HCT116 (cell line): Measurements from ENCODE around the gene TAF3.

Experiments used
- CEBPB ChIP-seq: IDR thresholded peaks from 2 replicates; pipeline ENCODE4 v1.6.1; 2012; ENCODE audit warnings: low read depth
- EGR1 ChIP-seq: IDR thresholded peaks from 2 replicates; pipeline ENCODE4 v1.6.1; 2012; ENCODE audit warnings: low read depth
- EZH2 ChIP-seq: fragments of 200-600 bp; sonication (generic); IDR thresholded peaks from 2 replicates; pipeline ENCODE4 v1.6.1; 2017; ENCODE audit warnings: antibody characterized with exemption, mixed run types
- FOSL1 ChIP-seq: IDR thresholded peaks from 2 replicates; pipeline ENCODE4 v1.6.1; 2012; ENCODE audit warnings: low read depth
- POLR2A ChIP-seq: IDR thresholded peaks from 2 replicates; pipeline ENCODE4 v1.7.0; 2011; ENCODE audit warnings: borderline replicate concordance; ENCODE audit not compliant: insufficient read depth, insufficient read length; ENCODE audit errors: extremely low read depth
- POLR2AphosphoS5 ChIP-seq: IDR thresholded peaks from 2 replicates; pipeline ENCODE4 v1.6.1; 2011; ENCODE audit warnings: mild to moderate bottlenecking, low read depth, low read length, moderate library complexity
- RAD21 ChIP-seq: IDR thresholded peaks from 2 replicates; pipeline ENCODE4 v1.6.1; 2012; ENCODE audit warnings: low read depth, mild to moderate bottlenecking
- TF ChIP-seq, protein P1 (sequence below), 3 experiments: fragments of 200-600 bp in 1 of 3; sonication (generic) in 1 of 3; IDR thresholded peaks in 2 of 3; conservative IDR thresholded peaks in 1 of 3; 2 replicates each; pipeline ENCODE4 v1.5.1; 2012 to 2017; ENCODE audit warnings: low read depth in 2 of 3, low read length in 2 of 3, antibody characterized with exemption in 1 of 3, borderline replicate concordance in 1 of 3, control low read depth in 1 of 3, mild to moderate bottlenecking in 1 of 3, mixed read lengths in 1 of 3, mixed run types in 1 of 3, moderate library complexity in 1 of 3; ENCODE audit not compliant: insufficient read depth in 1 of 3
- TF ChIP-seq, protein P2 (sequence below): IDR thresholded peaks from 2 replicates; pipeline ENCODE4 v1.6.1; 2012

DNA sequence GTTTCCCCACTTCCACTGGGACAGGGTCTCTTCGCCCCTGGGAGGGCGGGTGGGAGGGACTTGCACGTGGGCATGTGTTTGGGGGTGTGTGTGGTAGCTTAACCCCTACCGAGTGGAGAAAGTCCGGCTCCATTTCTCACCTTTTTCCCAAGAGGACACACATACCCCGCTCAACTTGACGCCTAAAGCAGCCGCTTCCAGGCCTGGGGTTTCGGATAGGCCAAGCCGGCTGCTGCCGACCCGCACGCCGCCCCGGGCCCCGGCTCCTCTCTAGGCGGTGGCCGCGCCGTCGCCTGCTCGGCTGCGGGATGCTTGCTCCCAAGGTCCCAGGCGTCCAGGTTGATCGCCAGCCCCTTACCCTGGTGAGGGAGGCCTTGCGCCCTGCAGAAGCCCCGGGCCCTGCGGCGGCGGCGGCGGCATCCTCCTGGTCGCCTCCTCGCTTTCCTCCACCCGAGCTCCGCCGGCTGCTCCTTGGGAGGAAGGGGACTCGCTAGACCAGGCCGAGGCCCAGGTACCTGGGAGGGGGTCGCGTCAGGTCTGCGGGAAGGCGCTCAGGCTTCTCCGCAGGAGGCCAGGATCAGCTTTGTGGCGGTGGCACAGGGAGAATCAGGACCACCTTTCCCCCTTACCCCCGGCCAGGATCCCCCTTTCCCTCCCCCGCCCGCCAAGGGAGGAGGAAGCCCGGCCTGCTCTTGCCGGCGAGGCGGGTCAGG lies 233.0 kb downstream of the TAF3 start:
- TF ChIP-seq CEBPB (no peak), POLR2A (no peak), RAD21 (no peak), EZH2 (no peak), FOSL1 (no peak), POLR2AphosphoS5 (no peak), EGR1 (no peak)
- TF ChIP-seq, protein P1, sequence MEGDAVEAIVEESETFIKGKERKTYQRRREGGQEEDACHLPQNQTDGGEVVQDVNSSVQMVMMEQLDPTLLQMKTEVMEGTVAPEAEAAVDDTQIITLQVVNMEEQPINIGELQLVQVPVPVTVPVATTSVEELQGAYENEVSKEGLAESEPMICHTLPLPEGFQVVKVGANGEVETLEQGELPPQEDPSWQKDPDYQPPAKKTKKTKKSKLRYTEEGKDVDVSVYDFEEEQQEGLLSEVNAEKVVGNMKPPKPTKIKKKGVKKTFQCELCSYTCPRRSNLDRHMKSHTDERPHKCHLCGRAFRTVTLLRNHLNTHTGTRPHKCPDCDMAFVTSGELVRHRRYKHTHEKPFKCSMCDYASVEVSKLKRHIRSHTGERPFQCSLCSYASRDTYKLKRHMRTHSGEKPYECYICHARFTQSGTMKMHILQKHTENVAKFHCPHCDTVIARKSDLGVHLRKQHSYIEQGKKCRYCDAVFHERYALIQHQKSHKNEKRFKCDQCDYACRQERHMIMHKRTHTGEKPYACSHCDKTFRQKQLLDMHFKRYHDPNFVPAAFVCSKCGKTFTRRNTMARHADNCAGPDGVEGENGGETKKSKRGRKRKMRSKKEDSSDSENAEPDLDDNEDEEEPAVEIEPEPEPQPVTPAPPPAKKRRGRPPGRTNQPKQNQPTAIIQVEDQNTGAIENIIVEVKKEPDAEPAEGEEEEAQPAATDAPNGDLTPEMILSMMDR (IDR thresholded peaks at IDR 0.05 in 2 of 3, conservative IDR thresholded peaks at IDR 0.05 in 1 of 3; ENCODE audit: borderline replicate concordance in 1 of 3, insufficient read depth in 1 of 3, low read depth in 2 of 3, low read length in 2 of 3), result no peak
- TF ChIP-seq, protein P2, sequence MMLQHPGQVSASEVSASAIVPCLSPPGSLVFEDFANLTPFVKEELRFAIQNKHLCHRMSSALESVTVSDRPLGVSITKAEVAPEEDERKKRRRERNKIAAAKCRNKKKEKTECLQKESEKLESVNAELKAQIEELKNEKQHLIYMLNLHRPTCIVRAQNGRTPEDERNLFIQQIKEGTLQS, result no peak
